GM23248 (cell line): Measurements from ENCODE around the gene TSEN54. TPM values are rescaled to one million over a fixed set of nuclear protein-coding genes. Genes with fewer than 3 reads are reported as not detected.
"Not testable (repeated sequence)": the region's sequence is repeated elsewhere in the genome, so short reads cannot be mapped to it uniquely, and the experiment has no call there.

Experiments used
- DNase-seq: peaks from one replicate; pipeline ENCODE4 v3.0.0-alpha.2; 2015
- H2AFZ ChIP-seq: fragments of 200-600 bp; sonication (generic); 2 replicates; pipeline ENCODE4 v1.6.1; 2016; ENCODE audit warnings: antibody characterized with exemption
- H3F3A ChIP-seq: fragments of 200-600 bp; sonication (generic); 2 replicates; pipeline ENCODE4 v1.6.1; 2016; ENCODE audit warnings: mild to moderate bottlenecking, antibody characterized with exemption, mixed run types; ENCODE audit not compliant: insufficient read depth
- H3K27ac ChIP-seq: fragments of 200-600 bp; sonication (generic); 2 replicates; pipeline ENCODE4 v1.5.1; 2016; ENCODE audit warnings: mild to moderate bottlenecking
- H3K27me3 ChIP-seq: fragments of 200-600 bp; sonication (generic); replicated peaks from 2 replicates; pipeline ENCODE4 v1.6.1; 2016; ENCODE audit warnings: mild to moderate bottlenecking; ENCODE audit not compliant: insufficient read depth
- H3K36me3 ChIP-seq: fragments of 200-600 bp; sonication (generic); 2 replicates; pipeline ENCODE4 v1.6.1; 2016; ENCODE audit warnings: low read depth, mild to moderate bottlenecking
- H3K4me1 ChIP-seq: fragments of 200-600 bp; sonication (generic); 2 replicates; pipeline ENCODE4 v1.6.1; 2016; ENCODE audit warnings: mild to moderate bottlenecking; ENCODE audit not compliant: insufficient read depth
- H3K4me2 ChIP-seq: fragments of 200-600 bp; sonication (generic); one replicate; pipeline ENCODE4 v1.6.1; 2016; ENCODE audit warnings: mild to moderate bottlenecking; ENCODE audit not compliant: unreplicated experiment
- H3K4me3 ChIP-seq: fragments of 200-600 bp; sonication (generic); 2 replicates; pipeline ENCODE4 v1.5.1; 2016; ENCODE audit warnings: mild to moderate bottlenecking
- H3K79me2 ChIP-seq: fragments of 200-600 bp; sonication (generic); 2 replicates; pipeline ENCODE4 v1.6.1; 2016; ENCODE audit warnings: mild to moderate bottlenecking; ENCODE audit not compliant: insufficient read depth
- H3K9ac ChIP-seq: fragments of 200-600 bp; sonication (generic); 2 replicates; pipeline ENCODE4 v1.6.1; 2016; ENCODE audit warnings: mild to moderate bottlenecking
- H3K9me2 ChIP-seq: fragments of 200-600 bp; sonication (generic); 2 replicates; pipeline ENCODE4 v1.6.1; 2016; ENCODE audit warnings: mixed run types, mild to moderate bottlenecking, moderate library complexity; ENCODE audit not compliant: insufficient read depth
- H3K9me3 ChIP-seq: fragments of 200-600 bp; sonication (generic); one replicate; pipeline ENCODE4 v1.6.1; 2017; ENCODE audit warnings: low read depth
- H4K20me1 ChIP-seq: fragments of 200-600 bp; sonication (generic); 2 replicates; pipeline ENCODE4 v1.6.0; 2016; ENCODE audit not compliant: insufficient read depth
- EZH2 ChIP-seq: fragments of 200-600 bp; sonication (generic); IDR thresholded peaks from 2 replicates; pipeline ENCODE4 v1.6.1; 2018; ENCODE audit warnings: antibody characterized with exemption, mild to moderate bottlenecking; ENCODE audit not compliant: insufficient read depth, poor library complexity, severe bottlenecking
- EZH2phosphoT487 ChIP-seq: fragments of 200-600 bp; sonication (generic); IDR thresholded peaks from 2 replicates; pipeline ENCODE4 v1.6.1; 2018; ENCODE audit warnings: antibody characterized with exemption, moderate library complexity, mild to moderate bottlenecking, low read depth; ENCODE audit not compliant: insufficient read depth
- WGBS, 2 experiments: methylation state at CpG; one replicate each; pipeline ENCODE4 v1.1.6; 2015 to 2017; ENCODE audit warnings: low lambda C conversion rate in 2 of 2, low coverage in 1 of 2; ENCODE audit errors: missing lambda C conversion rate in 2 of 2; 5-methylcytosine and 5-hydroxymethylcytosine counted together
- in situ Hi-C: fragments of 300-500 bp; cut with MboI; formaldehyde crosslinking; loops from 2 replicates; pipeline ENCODE4 v1.15.0; 2020
- polyA plus RNA-seq: library from polyadenylated mRNA; unstranded; fragments of >200 nt; fragmentation: Nextera tagmentation; extraction: Ambion mirVana; gene quantifications from 2 replicates; pipeline ENCODE4 v1.2.1, GENCODE V29; 2016
- total RNA-seq: library from RNA; depleted of rRNA; stranded (reverse); fragments of >200 nt; shearing (Covaris generic); gene quantifications from 2 replicates; pipeline ENCODE4 v1.2.3, GENCODE V29; 2014

The TSEN54 gene
- total and polyA plus RNA-seq, 2 experiments from 2014 or later = 9.8 to 10.7 TPM

DNA sequence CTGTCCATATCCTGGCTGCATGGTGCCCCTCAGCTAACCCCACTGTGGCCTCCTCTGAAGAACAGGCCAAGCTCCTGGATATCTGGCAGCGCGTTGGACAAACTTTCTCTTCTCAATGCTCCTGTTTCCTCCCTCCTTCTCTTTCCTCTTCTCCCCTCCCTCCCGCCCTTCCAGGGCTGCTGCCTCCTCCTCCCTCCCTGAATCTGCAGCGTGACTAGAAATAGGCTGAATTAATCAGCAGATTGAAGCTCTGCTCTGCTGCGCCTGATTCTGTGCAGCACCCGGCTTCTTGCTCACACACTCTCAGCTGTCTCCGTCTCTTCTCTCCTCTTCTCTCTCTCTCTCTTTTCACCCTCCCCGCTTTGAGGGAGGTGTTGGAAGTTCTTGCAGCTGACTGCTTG lies 40.1 kb upstream of the TSEN54 start:
- H3F3A ChIP-seq = no peaks in the 10 kb centered on the region
- H3K4me3 ChIP-seq = no peak overlapping the region
- TF ChIP-seq EZH2phosphoT487 (no peak), EZH2 (no peak)
- in situ Hi-C loops = no loop called here
- H3K4me1 ChIP-seq = no peaks in the 10 kb centered on the region
- H2AFZ ChIP-seq = no peak overlapping the region
- no peak for DNase-seq
- H3K79me2 ChIP-seq = no peaks in the 10 kb centered on the region
- no peak overlapping the region for H3K4me2 ChIP-seq
- no peaks in the 10 kb centered on the region for H4K20me1 ChIP-seq
- no peak overlapping the region for H3K9ac ChIP-seq
- no peak overlapping the region for H3K27ac ChIP-seq
- WGBS, 2 experiments = 78% methylated on average over 6 to 8 of the region's 8 CpGs
- no peaks in the 10 kb centered on the region for H3K9me2 ChIP-seq
- H3K9me3 ChIP-seq = no peaks in the 10 kb centered on the region
- no peaks in the 10 kb centered on the region for H3K36me3 ChIP-seq
- H3K27me3 ChIP-seq = no peaks in the 10 kb centered on the region

DNA sequence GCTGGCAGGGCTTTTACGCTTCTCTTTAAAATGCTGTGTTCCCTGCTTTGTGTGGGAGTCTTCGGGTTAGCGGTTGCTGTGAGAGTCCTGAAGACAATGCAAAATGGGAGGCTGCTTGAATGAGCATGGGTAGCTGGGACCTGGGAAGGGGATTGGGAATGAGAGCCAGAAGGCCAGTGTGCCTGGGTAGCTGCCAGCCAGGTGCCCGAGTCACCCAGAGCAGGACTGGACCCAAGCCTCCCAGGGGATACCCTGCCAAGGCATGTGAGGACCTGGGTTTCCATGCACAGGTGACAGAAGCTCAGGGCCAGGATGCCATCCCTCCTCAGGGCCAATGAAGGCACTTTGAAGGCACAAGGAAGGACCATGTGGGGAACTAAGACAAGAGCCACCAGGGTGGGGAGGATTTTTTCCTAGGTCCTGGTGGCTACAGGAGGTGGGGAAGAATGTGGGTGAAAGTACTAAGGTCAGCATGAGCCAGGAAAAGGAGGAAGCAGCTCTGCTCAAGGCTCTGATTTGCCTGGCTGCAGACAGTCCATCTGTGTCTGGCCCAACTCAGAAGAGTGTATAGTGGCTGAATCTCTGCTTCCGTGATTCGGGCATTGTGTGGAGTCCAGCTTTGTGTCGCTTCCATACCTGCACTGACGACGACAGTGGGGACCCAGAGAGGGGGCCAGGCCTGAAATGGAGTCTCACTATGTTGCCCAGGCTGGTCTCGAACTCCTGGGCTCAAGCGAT lies 39.4 kb upstream of the TSEN54 start:
- Histone ChIP-seq H3K27ac (no peak overlapping the region), H3K4me2 (no peak overlapping the region), H4K20me1 (no peaks in the 10 kb centered on the region), H2AFZ (no peak overlapping the region), H3K9me3 (no peaks in the 10 kb centered on the region), H3K9ac (no peak overlapping the region), H3K4me1 (no peaks in the 10 kb centered on the region), H3K9me2 (no peaks in the 10 kb centered on the region), H3K27me3 (no peaks in the 10 kb centered on the region), H3K4me3 (no peak overlapping the region), H3K79me2 (no peaks in the 10 kb centered on the region), H3F3A (no peaks in the 10 kb centered on the region), H3K36me3 (no peaks in the 10 kb centered on the region)
- in situ Hi-C loops = no loop called here
- no peak for DNase-seq
- WGBS, 2 experiments = 88 to 98% methylated on average over 10 to 11 of the region's 11 CpGs
- TF ChIP-seq EZH2 (no peak), EZH2phosphoT487 (no peak)

DNA sequence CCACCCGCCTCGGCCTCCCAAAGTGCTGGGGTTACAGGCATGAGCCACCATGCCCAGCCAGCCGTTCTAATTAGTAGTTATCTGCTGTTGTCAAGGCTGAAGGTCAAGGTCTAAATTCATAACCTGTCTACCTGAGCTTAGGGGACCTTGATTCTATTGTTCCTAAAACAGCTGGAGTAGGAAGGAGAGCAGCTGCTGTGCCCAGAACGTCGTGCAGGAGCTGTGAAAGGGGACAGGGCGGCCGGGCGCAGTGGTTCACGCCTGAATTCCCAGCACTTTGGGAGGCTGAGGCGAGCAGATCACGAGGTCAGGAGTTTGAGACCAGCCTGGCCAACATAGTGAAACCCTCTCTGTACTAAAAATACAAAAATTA lies 38.9 kb upstream of the TSEN54 start:
- H3K4me3 ChIP-seq, H4K20me1 ChIP-seq, H2AFZ ChIP-seq, H3F3A ChIP-seq, H3K27me3 ChIP-seq, DNase-seq, H3K4me2 ChIP-seq, H3K9ac ChIP-seq, H3K36me3 ChIP-seq, H3K9me2 ChIP-seq, H3K9me3 ChIP-seq, in situ Hi-C loops, H3K27ac ChIP-seq, H3K4me1 ChIP-seq, H3K79me2 ChIP-seq: not testable (repeated sequence)
- WGBS, 2 experiments = 91 to 95% methylated on average over 11 of the region's 11 CpGs

DNA sequence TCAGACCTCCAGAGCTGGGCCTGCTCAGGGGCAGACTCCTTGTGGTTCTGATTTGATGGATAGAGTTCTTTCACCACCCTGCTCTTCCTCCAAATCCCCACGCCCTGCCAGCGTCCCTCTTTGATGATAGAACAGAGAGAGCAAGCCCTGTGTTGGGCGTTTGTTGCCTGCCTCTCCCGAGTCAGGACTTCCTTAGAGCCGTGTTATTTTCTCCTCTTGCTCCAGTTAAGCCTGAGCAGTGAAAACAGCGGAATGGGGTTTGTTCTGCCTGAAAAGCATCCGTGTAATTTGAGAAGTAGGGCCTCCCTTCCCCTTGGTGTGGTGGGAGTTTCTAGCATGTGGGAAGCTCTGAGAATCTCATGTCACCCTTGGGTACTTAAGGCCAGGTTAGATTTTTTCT lies 37.8 kb upstream of the TSEN54 start:
- Histone ChIP-seq H3K9me3 (no peaks in the 10 kb centered on the region), H2AFZ (no peak overlapping the region), H3K9ac (no peak overlapping the region), H3K9me2 (no peaks in the 10 kb centered on the region), H4K20me1 (no peaks in the 10 kb centered on the region), H3K4me2 (no peak overlapping the region), H3K4me1 (no peaks in the 10 kb centered on the region), H3K4me3 (no peak overlapping the region), H3K27me3 (no peaks in the 10 kb centered on the region), H3K27ac (no peak overlapping the region), H3K79me2 (no peaks in the 10 kb centered on the region), H3K36me3 (no peaks in the 10 kb centered on the region), H3F3A (no peaks in the 10 kb centered on the region)
- WGBS, 2 experiments = 75 to 81% methylated on average over 7 of the region's 7 CpGs
- TF ChIP-seq EZH2phosphoT487 (no peak), EZH2 (no peak)
- in situ Hi-C loops = no loop called here
- no peak for DNase-seq

DNA sequence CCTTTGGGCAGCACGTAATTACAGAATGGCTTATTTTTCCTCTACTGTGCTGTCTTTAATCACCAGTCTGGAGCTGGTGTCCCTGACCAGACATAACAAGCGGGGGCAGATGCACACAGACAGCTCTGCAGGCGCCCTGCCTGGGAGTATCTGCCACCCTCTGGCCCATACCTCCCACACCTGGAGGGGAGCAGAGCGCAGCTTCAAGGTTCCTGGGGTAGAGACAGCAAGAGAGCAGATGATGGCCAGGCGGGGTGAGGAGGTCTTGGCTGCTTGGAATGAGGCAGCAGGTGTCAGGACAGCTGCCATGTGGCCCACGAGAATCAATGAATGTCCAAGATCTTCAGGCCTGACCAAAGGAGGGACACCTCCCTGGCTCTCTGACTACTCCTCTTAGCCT lies 36.0 kb upstream of the TSEN54 start:
- 90 to 92% methylated on average over 6 of the region's 6 CpGs for WGBS, 2 experiments
- DNase-seq = no peak

More for the DNA sequence above, 36.0 kb upstream of the TSEN54 start:
- no peak for TF ChIP-seq EZH2phosphoT487
- Histone ChIP-seq H3K9ac (no peak overlapping the region), H3K9me3 (no peaks in the 10 kb centered on the region), H3K4me1 (no peaks in the 10 kb centered on the region), H3K4me2 (no peak overlapping the region), H3K36me3 (no peaks in the 10 kb centered on the region), H2AFZ (no peak overlapping the region), H3K9me2 (no peaks in the 10 kb centered on the region), H3K27me3 (no peaks in the 10 kb centered on the region), H3K79me2 (no peaks in the 10 kb centered on the region), H4K20me1 (no peaks in the 10 kb centered on the region), H3K27ac (no peak overlapping the region), H3K4me3 (no peak overlapping the region), H3F3A (no peaks in the 10 kb centered on the region)
- in situ Hi-C loops = no loop called here
